H9 (cell line): ENCODE measurements around the gene TAOK1. TPM values are rescaled to one million over a fixed set of nuclear protein-coding genes. Genes with fewer than 3 reads are reported as not detected.

ENCODE experiments used
- DNase-seq: peaks from one replicate; pipeline ENCODE4 v3.0.0-alpha.2; 2017
- H2AFZ ChIP-seq: one replicate; pipeline ENCODE4 v1.6.1; 2013; ENCODE audit warnings: mild to moderate bottlenecking, low read length, control low read depth, moderate library complexity
- H2AK5ac ChIP-seq: 2 replicates; pipeline ENCODE4 v1.6.1; 2013; ENCODE audit warnings: low read length, control low read depth, mixed read lengths; ENCODE audit not compliant: insufficient read length
- H2BK120ac ChIP-seq: one replicate; pipeline ENCODE4 v1.6.1; 2013; ENCODE audit warnings: low read depth, mild to moderate bottlenecking, low read length, control low read depth, inconsistent platforms; ENCODE audit not compliant: poor library complexity, severe bottlenecking
- H2BK12ac ChIP-seq: 2 replicates; pipeline ENCODE4 v1.6.1; 2013; ENCODE audit warnings: low read length, control low read depth, mixed read lengths, low read depth; ENCODE audit not compliant: insufficient read length
- H2BK15ac ChIP-seq: 2 replicates; pipeline ENCODE4 v1.6.1; 2013; ENCODE audit warnings: low read depth, low read length, control low read depth
- H2BK20ac ChIP-seq: one replicate; pipeline ENCODE4 v1.6.1; 2013; ENCODE audit warnings: low read depth, mild to moderate bottlenecking, low read length, control low read depth, inconsistent platforms; ENCODE audit not compliant: poor library complexity, severe bottlenecking
- H2BK5ac ChIP-seq: 2 replicates; pipeline ENCODE4 v1.6.1; 2013; ENCODE audit warnings: low read length, control low read depth, mixed read lengths; ENCODE audit not compliant: insufficient read length
- H3K14ac ChIP-seq: 2 replicates; pipeline ENCODE4 v1.6.1; 2013; ENCODE audit warnings: low read length, control low read depth; ENCODE audit not compliant: insufficient read depth
- H3K18ac ChIP-seq: 2 replicates; pipeline ENCODE4 v1.6.1; 2013; ENCODE audit warnings: low read depth, mild to moderate bottlenecking, mixed read lengths, low read length, control low read depth; ENCODE audit not compliant: insufficient read length
- H3K23ac ChIP-seq: 2 replicates; pipeline ENCODE4 v1.6.1; 2013; ENCODE audit warnings: low read length, control low read depth, mixed read lengths, low read depth; ENCODE audit not compliant: insufficient read length
- H3K23me2 ChIP-seq: 2 replicates; pipeline ENCODE4 v1.6.1; 2013; ENCODE audit warnings: low read depth, mild to moderate bottlenecking, mixed read lengths, low read length, control low read depth; ENCODE audit not compliant: insufficient read length, poor library complexity, severe bottlenecking
- H3K27ac ChIP-seq: 2 replicates; pipeline ENCODE4 v1.5.1; 2013; ENCODE audit warnings: low read length, control low read depth, mixed read lengths, low read depth; ENCODE audit not compliant: insufficient read length
- H3K27me3 ChIP-seq: 2 replicates; pipeline ENCODE4 v1.6.1; 2013; ENCODE audit warnings: low read length, control low read depth, inconsistent platforms; ENCODE audit not compliant: insufficient read depth
- H3K4ac ChIP-seq: 2 replicates; pipeline ENCODE4 v1.6.1; 2013; ENCODE audit warnings: low read depth, mild to moderate bottlenecking, control low read depth, inconsistent platforms, low read length, moderate library complexity
- H3K4me1 ChIP-seq: 2 replicates; pipeline ENCODE4 v1.6.1; 2013; ENCODE audit warnings: low read length, control low read depth, inconsistent platforms; ENCODE audit not compliant: insufficient read depth
- H3K4me2 ChIP-seq: 2 replicates; pipeline ENCODE4 v1.6.1; 2013; ENCODE audit warnings: low read length, control low read depth, mixed read lengths; ENCODE audit not compliant: insufficient read length, insufficient read depth
- H3K56ac ChIP-seq: 2 replicates; pipeline ENCODE4 v1.6.1; 2013; ENCODE audit warnings: low read depth, mild to moderate bottlenecking, mixed read lengths, low read length, control low read depth; ENCODE audit not compliant: insufficient read length
- H3K79me1 ChIP-seq: 2 replicates; pipeline ENCODE4 v1.6.1; 2013; ENCODE audit warnings: low read depth, mild to moderate bottlenecking, moderate library complexity, low read length, control low read depth, inconsistent platforms; ENCODE audit not compliant: insufficient read depth, poor library complexity, severe bottlenecking
- H3K79me2 ChIP-seq: 2 replicates; pipeline ENCODE4 v1.6.1; 2013; ENCODE audit warnings: low read length, control low read depth, inconsistent platforms; ENCODE audit not compliant: insufficient read depth
- H3K9ac ChIP-seq: 2 replicates; pipeline ENCODE4 v1.6.1; 2013; ENCODE audit warnings: low read length, control low read depth, mixed read lengths; ENCODE audit not compliant: insufficient read length; ENCODE audit errors: extremely low read depth
- H3K9me3 ChIP-seq: one replicate; pipeline ENCODE4 v1.6.1; 2013; ENCODE audit warnings: low read depth, low read length, inconsistent platforms; ENCODE audit not compliant: control insufficient read depth
- H3T11ph ChIP-seq: one replicate; pipeline ENCODE4 v1.6.1; 2013; ENCODE audit warnings: mild to moderate bottlenecking, low read length, control low read depth, inconsistent platforms
- H4K20me1 ChIP-seq: one replicate; pipeline ENCODE4 v1.6.1; 2013; ENCODE audit not compliant: control insufficient read depth, insufficient read length, insufficient read depth
- H4K5ac ChIP-seq: 2 replicates; pipeline ENCODE4 v1.6.1; 2013; ENCODE audit warnings: low read depth, mild to moderate bottlenecking, mixed read lengths, low read length, control low read depth; ENCODE audit not compliant: insufficient read length
- H4K8ac ChIP-seq: replicated peaks from 2 replicates; pipeline ENCODE4 v1.6.1; 2013; ENCODE audit warnings: low read length, control low read depth, mixed read lengths, low read depth; ENCODE audit not compliant: insufficient read length
- H4K91ac ChIP-seq: 2 replicates; pipeline ENCODE4 v1.6.1; 2013; ENCODE audit warnings: low read depth, mild to moderate bottlenecking, moderate library complexity, mixed read lengths, low read length, control low read depth; ENCODE audit not compliant: insufficient read length
- H3K27ac Mint-ChIP-seq, 3 experiments: 2 replicates in 2 of 3; 3 replicates in 1 of 3; pipeline ENCODE4 v1.8.0; 2020 to 2021; ENCODE audit warnings: mixed read lengths in 3 of 3, mild to moderate bottlenecking in 1 of 3, moderate library complexity in 1 of 3
- H3K27me3 Mint-ChIP-seq: 2 replicates; pipeline ENCODE4 v1.8.0; 2021; ENCODE audit warnings: low read depth, mild to moderate bottlenecking, moderate library complexity, mixed read lengths
- H3K36me3 Mint-ChIP-seq, 3 experiments: 2 replicates in 2 of 3; 3 replicates in 1 of 3; pipeline ENCODE4 v1.8.0; 2020 to 2021; ENCODE audit warnings: low read depth in 3 of 3, mixed read lengths in 3 of 3; ENCODE audit not compliant: insufficient read depth in 1 of 3
- H3K4me1 Mint-ChIP-seq, 2 experiments: 2 replicates each; pipeline ENCODE4 v1.8.0; 2020; ENCODE audit warnings: mixed read lengths in 2 of 2
- H3K4me3 Mint-ChIP-seq, 2 experiments: 2 replicates in 1 of 2; 3 replicates in 1 of 2; pipeline ENCODE4 v1.8.0; 2020 to 2021; ENCODE audit warnings: mild to moderate bottlenecking in 2 of 2, mixed read lengths in 2 of 2, moderate library complexity in 1 of 2
- H3K9me3 Mint-ChIP-seq, 2 experiments: 2 replicates in 1 of 2; 3 replicates in 1 of 2; pipeline ENCODE4 v1.8.0; 2020; ENCODE audit warnings: mild to moderate bottlenecking in 2 of 2, mixed read lengths in 2 of 2, moderate library complexity in 1 of 2
- CTCF ChIP-seq: fragments of 200-600 bp; sonication (generic); conservative IDR thresholded peaks from 3 replicates; pipeline ENCODE4 v1.8.0; 2021; ENCODE audit warnings: antibody characterized with exemption, mild to moderate bottlenecking
- WGBS: extraction: QIAGEN DNeasy Blood & Tissue Kit; methylation state at CpG from one replicate; pipeline ENCODE4 v1.1.7; 2013; ENCODE audit warnings: missing lambda C conversion rate, low lambda C conversion rate, mixed read lengths; ENCODE audit not compliant: insufficient read length; ENCODE audit errors: extremely low coverage; 5-methylcytosine and 5-hydroxymethylcytosine counted together
- total RNA-seq: library from RNA; stranded (reverse); gene quantifications from 2 replicates; pipeline ENCODE4 v1.2.1, GENCODE V29; 2021

The TAOK1 gene
- total RNA-seq, 1 experiment from 2014 or later, result 93.0 TPM

GRCh38 chr17:29386760-29387159 lies 3.4 kb upstream of the TAOK1 start:
- Histone ChIP-seq H2BK5ac (no peak overlapping the region), H2BK12ac (no peak overlapping the region), H3K27me3 (no peaks in the 10 kb centered on the region), H2AFZ (no peak overlapping the region), H2BK15ac (no peak overlapping the region), H3K23me2 (peaks cover 13% of the 10 kb centered on the region), H3K14ac (no peak overlapping the region), H3K4me2 (no peak overlapping the region), H3K56ac (no peak overlapping the region), H3K79me2 (peaks cover 10% of the 10 kb centered on the region; the same call in 1 of the 2 replicates), H2BK20ac (no peak overlapping the region), H3K27ac (no peak overlapping the region), H4K91ac (no peak overlapping the region), H3K79me1 (no peaks in the 10 kb centered on the region), H3K9ac (no peak overlapping the region), H3K4me1 (peaks cover 3% of the 10 kb centered on the region; the same call in 1 of the 2 replicates), H3K4ac (no peak overlapping the region), H3K23ac (no peak overlapping the region), H2BK120ac (no peak overlapping the region), H3K18ac (no peak overlapping the region), H2AK5ac (no peak overlapping the region), H3K9me3 (no peaks in the 10 kb centered on the region), H4K5ac (no peak overlapping the region), H3T11ph (no peak overlapping the region), H4K20me1 (no peaks in the 10 kb centered on the region), H4K8ac (no peak overlapping the region)
- no peak for TF ChIP-seq CTCF
- Mint-ChIP-seq H3K27me3 (no peaks in the 10 kb centered on the region), H3K4me1 (peaks cover 14 to 20% of the 10 kb centered on the region in 2 experiments), H3K9me3 (peaks cover 0 to 2% of the 10 kb centered on the region in 2 experiments; a peak in 2 of 5 replicates), H3K4me3 (no peak overlapping the region), H3K27ac (no peak overlapping the region), H3K36me3 (peaks cover 0 to 4% (median 3%) of the 10 kb centered on the region in 3 experiments; a peak in 4 of 7 replicates)
- no CpG with 5 or more reads among the region's 4 CpGs for WGBS
- no peak for DNase-seq
